Liver (tissue), 3 donors: ENCODE measurements around the gene PRR5L.

Experiments
- CTCF ChIP-seq: fragments of 150-350 bp; IDR thresholded peaks from 2 replicates; pipeline ENCODE4 v1.5.1; 2017; ENCODE audit warnings: improper control_type of control experiment, low read depth, low read length; ENCODE audit not compliant: missing input control
- HNF4A ChIP-seq, 2 donors: conservative IDR thresholded peaks; 2 replicates each; pipeline ENCODE4 v1.6.1; 2016; ENCODE audit warnings: antibody characterized with exemption in 2 of 2, mild to moderate bottlenecking in 2 of 2
- REST ChIP-seq: IDR thresholded peaks from 2 replicates; pipeline ENCODE4 v1.6.1; 2016; ENCODE audit warnings: antibody characterized with exemption, mild to moderate bottlenecking
- SP1 ChIP-seq: IDR thresholded peaks from 2 replicates; pipeline ENCODE4 v1.6.1; 2018; ENCODE audit warnings: antibody characterized with exemption, mild to moderate bottlenecking
- TAF1 ChIP-seq: conservative IDR thresholded peaks from 2 replicates; pipeline ENCODE4 v1.6.1; 2016; ENCODE audit warnings: antibody characterized with exemption, mild to moderate bottlenecking
- ZBTB33 ChIP-seq: IDR thresholded peaks from 2 replicates; pipeline ENCODE4 v1.6.1; 2016; ENCODE audit warnings: antibody characterized with exemption
- donor health status: healthy.
- donor health status: healthy.

DNA sequence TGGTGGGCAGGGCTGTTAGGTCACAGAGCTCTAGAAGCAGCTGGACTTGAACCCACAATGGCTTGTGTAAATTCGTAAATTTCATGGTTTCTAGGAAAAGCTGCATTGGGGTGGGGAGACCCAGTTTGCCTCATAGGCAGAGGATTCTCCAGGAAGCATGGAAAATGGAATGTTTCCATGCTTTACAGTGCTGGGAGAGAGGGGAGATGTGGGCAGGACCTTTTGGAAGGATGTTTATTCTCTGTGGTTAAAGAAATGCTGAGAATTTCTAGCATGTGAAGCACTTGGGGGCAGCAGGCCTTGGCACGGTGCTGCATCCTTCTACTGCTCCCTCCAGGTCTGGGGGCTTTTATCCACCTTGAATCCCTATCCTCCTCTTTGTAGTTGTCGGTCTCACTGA is 167.7 kb downstream of the PRR5L start:
- no peak for TF ChIP-seq CTCF
- TF ChIP-seq ZBTB33: no peak
- no peak for TF ChIP-seq SP1
- no peak for TF ChIP-seq REST
- TF ChIP-seq HNF4A (conservative IDR thresholded peaks at IDR 0.05): no peak
- TF ChIP-seq TAF1: no peak
